NOMO-1 treated with dmso at 0.1 percent for 144 hours (cell line): ENCODE measurements around the gene AREL1.

Experiments
- DNase-seq: peaks from one replicate; lab custom pipeline; 2025; ENCODE audit not compliant: unreplicated experiment; lab: John Stamatoyannopoulos, UW

The AREL1 gene

DNA sequence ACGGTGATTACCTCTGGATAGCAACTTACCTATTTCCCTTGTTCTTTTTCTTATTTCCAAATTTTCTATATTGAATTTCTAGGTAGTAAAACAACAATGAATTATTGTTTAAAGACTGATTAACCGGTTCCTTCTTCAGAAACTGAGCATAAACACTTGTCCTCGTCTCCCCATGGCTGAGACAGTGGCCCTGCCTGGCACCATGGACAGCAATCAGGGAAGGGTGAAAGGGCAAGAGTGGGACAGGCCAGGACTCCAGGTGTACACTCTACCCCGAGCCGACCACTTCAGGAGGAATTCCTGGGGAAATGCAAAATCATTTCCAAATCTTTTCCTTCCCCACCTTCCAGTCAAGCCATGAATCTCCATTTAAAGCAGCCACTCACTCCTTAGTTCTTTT lies 52.0 kb downstream of the AREL1 start:
- no peak for DNase-seq

DNA sequence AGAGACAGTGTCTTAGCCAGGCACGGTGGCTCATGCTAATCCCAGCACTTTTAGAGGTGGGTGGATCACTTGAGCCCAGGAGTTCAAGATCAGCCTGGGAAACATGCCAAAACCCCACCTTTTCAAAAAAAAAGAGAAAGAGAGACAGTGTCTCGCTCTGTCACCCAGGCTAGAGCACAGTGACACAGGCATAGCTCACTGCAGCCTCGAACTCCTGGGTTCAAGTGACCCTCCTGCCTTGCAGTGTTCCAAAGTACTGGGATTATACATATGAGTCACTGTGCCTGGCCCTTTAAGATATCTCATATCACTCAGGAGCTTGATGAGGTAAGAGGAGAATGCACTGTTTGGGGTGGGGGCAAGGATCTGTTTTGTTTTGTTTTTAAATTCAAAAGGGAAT lies 52.7 kb downstream of the AREL1 start:
- no peak for DNase-seq

DNA sequence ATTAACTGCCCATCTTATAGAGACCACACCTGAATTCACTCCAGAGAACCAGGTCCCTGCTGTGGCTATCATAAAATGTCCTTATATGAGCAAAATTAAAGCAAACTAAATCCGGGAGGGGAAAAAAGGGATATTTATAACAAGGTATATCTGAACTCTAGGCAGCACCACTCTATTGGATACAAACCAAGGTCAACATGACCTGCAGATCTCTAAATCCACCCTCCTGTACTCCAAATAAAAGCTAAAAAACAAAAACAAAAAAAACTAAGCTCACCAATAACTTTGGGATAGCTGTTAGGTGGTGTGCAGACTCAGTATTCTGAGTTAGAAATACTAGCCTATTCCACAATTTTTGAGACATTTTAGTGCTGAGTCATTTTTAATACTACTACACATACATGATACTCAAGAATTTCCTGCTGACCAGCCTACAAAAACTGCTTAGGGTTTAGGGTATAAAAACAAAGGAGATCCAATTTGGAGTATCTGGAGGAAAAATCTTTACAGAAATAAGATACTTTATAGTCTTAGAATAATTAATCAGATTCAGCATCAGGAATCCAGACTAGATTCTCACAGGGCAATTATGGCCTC lies 54.2 kb downstream of the AREL1 start:
- no peak for DNase-seq

DNA sequence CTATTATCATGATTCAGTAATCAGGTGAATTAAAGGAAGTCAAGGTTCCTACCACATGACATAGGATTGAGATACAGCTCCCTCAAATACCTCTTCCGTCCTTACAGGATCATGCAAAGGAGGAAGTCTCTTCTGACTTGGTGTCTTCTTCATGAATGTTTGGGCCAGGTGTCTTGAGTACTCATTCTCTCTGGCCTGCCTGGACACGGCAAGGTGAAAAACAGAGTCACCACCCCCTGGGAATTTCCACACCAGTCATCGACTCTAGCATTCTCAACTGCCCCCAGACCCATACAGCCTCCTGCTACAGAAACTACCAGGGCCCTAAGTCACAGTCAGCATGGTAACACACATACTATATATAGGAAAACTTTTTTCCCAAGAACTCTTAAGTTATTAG lies 55.9 kb downstream of the AREL1 start:
- no peak for DNase-seq

DNA sequence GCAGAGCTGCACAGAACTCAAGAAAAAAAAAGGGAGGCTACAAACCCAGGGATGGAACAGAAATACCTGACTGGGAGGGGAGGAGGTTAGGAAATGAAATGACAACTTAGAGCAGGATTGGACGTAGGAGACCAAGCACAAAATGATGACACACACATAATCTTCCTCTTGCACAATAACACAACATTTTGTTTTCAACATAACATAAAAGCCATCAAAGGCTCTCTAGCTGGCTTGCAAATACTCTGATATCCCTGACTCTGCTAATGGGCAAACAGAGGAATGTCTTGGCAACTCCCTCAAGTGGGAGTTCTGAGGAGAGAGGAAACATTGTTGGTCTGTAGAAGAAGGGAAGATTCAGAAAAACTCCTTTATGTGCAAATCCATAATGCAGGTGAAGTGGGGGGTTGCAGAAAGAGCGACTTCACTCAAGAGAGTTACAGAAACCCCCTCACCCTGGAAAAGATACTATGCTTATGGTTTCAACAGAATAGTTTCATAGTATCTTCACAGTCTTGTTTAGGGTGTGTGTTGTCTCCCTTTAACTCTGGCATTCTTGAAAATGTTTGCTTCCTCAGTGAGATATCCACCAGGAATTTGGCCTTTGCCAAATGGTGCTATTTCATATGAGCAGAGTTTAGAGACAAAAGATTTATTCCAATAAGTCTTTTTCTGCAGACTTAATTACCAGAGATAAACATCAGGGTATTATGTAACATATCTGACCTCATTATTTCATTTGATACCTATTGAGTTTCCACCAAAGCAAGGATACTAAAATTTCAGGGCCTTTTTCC lies 57.1 kb downstream of the AREL1 start:
- no peak for DNase-seq

DNA sequence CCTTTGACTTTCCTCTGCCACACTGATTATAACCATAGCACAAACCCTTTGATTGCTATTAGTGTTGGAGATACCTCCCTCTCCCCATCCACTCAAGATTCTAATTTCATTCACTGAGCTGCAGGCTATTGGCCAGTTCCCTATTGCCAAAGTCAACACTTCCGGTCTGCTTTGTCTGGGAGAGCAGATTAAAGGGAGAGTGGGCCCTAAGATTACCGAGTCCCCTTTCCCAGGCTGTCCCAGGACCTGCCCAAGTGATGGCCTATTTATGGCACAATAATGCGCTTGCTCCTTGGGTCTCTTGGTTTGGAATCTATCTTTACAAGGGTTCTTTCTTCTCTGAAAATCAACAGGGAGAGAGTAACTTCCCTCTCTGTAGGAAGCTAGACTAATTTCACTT lies 57.9 kb downstream of the AREL1 start:
- DNase-seq: no peak

DNA sequence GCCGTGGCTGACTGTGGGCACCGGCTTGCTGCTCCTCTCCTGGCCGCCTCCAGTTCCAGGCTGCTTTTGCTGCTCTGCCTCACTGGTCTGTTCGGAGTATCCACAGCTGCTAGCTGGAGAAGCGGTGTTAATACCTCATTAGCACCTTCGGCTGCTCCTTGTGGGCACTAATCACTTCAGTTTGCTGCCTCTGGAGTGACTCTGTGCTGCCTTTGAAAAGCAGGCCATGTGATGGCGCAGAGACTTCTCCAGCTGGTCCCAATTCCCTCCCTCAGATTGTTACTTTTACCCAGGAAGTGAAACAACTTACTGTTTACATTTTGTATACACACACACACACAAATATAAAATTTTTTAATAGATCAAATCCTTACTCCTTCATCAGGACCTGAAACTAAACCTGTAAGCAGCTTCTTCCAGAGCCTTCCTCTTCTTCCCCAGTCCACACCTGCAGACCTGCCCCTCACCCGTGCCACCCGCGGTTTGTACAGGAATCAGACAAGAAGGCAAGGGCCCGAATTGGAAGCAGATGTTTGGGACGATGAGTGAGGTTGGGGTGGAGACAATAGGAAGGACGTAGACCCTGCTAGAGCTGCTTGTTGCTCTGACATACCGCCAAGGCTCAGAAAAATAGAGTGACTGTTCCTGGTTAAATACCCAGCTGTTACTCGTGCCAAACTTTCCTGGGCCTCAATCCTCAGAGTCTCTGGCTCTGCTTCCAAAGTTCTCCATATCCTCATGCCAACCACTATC lies 59.3 kb downstream of the AREL1 start:
- no peak for DNase-seq

DNA sequence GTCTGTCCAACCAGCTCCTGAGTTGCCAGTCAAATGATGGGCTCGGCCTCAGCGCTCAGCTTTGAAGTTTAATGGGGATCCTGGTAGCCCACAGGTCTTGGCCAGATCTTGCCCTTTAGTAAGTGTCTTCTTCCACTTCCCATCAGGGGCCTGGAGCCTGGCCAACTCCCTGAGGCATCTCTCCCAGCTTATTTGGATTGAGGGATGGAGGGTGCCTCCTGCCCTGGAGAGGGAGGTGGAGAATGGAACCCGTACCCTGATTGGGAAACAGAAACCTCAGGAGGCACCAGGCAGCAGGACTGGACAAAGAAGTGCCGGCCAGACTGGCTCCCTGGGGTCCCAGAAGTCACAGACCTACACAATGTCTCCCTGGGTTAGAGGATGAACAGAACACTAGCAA lies 60.3 kb downstream of the AREL1 start:
- DNase-seq: no peak

DNA sequence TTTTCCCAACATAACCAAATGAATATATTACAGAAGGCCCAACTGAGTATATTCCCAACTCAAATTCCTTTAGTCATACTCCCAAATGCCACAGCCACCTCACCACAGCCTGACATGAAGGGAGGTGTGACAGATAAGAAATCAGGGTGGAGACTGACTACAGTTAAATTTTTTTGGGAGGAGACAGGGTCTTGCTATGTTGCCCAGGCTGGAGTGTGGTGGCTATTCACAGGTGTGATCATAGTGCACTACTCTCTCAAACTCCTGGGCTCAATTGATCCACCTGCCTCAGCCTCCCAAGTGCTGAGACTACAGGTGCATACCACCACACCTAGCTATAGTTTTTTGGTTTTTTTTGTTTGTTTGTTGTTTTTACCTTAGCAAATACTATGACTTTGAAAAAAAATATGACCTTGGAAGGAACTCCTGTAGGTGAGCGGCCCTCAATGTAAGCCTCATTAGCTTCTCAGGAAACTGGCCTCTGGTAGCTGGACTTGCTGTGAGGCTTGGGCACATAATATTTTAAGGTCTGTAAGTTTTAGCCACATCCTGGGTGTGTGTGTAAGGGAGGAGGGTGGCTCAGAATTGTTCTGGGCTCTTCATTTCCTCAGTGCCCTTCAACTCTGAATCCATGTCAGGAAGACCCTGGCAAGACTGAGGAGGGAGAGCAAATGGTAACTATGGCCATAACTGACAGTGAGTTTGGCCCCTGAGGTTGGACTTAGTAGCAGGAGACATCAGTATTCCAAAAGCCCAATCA lies 61.8 kb downstream of the AREL1 start:
- no peak for DNase-seq

DNA sequence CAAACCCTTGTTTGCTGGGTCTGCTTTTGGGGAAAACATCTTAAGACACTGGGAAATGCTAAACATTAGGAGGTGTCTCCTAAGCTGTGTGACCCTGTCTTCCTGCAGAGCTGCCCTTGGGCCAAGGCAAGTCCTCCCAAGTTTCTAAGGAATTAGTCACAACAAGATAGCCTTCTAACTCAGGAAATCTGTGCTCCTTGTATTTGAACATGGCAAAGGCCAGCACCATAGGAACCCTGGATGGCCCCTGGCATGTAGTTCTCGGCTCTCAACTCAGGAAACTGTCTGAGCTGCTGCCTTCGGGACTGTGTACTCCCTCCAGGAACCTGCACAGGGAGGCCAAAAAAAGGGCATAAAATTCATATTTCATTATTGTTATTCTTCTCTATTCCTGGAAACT lies 63.2 kb downstream of the AREL1 start:
- DNase-seq: no peak

DNA sequence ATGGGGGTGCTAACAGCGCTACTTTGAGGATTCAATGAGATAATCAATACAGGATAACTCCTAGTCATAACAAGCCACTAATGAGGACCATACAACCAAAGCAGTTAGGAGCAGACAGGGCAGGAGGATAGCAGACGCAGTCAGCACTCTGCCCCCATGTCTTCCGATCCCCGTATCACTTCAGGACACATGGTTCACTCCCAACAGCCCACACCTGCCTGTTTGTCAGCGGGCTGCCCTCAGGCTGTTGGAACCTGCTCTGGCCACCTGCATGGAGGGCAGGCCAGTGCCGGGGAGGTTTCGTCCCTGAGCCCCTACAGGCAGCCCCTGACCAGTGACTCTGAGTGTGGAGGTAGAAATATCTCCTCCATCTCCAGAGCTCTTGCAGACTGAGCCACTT lies 63.7 kb downstream of the AREL1 start:
- DNase-seq: no peak

DNA sequence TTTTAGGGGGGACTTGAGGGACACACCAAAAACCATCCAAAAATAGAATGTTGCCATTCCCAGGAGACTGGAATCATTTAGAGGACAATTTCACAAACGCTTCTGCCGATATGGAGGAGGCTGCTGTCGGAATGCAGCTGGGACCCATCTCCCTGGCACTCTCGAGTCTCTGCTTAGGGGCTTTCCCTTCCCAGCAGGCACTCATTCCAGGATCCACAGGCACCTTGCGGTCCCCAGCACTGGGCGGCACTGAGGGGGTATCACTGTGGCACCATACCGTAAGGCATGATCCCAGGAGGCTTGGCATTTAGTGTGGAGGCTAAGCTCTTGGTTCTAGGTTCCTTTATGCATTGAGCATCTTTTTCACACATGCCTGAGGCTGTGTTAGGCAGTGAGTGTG lies 64.3 kb downstream of the AREL1 start:
- DNase-seq: no peak

DNA sequence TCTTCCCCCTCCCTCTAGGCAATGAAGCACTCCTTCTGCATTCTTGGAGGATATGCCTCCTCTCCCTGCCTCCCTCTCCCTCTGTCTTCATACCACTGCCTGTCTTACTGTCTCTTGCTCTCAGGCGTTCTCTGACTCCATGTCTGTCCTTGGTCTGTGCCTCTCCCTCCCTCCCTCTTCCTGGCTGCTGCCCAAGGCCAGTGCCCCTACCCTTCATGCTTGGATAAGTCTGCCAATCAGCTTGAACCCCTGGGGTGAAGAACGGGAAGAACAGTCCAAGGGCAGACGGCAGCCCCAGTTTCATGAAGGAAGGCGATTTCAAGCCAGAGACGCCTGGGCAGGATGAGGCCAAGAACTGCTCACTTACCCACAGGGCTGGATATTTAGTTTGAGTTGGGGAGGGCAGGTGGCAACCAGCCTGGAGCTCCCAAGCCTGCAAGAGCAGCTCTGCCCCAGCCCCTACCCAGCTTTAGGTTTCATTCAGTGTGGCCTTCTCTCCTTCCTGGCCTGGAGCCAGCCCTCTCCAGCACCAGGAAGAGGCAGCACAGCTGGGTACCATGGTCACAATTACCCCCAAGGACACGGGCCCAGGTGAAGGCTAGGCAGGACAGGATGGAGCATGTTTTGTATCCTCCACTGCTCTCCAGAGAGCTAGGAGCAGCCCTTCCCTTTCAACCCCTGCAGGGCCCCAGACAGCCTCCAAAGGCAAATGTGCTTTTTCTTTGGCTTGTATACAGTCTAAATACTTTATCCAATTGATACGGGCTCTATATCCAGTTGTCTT lies 65.0 kb downstream of the AREL1 start:
- no peak for DNase-seq

DNA sequence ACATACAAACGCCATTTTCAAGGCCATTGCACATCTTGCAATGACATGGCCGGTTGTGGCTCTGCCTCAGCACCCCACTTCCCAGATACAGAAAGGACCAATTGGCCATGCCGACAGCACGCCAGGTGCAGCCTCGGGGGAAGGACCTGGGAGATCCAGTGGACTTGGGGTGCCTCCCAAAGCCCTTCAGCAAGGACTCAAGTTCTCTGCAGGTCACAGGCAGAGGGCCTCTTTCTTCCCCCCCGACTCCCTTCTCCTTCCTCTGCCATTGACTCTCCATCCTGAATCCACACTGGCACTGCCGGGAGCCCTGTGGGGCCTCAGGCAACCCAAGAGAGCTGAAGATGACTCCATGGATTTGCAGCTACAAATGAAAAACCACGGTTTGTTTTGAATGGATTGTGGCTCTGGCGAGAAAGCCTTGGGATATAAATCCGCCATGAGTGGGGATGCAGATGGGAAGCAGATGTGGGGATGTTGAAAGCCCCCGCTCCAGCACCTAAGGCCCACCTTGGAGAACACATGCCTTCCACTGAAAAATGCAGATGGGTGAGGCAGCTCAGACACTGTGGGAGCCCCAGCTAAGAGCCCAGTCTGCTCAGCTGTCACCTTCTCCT lies 65.7 kb downstream of the AREL1 start:
- no peak for DNase-seq

DNA sequence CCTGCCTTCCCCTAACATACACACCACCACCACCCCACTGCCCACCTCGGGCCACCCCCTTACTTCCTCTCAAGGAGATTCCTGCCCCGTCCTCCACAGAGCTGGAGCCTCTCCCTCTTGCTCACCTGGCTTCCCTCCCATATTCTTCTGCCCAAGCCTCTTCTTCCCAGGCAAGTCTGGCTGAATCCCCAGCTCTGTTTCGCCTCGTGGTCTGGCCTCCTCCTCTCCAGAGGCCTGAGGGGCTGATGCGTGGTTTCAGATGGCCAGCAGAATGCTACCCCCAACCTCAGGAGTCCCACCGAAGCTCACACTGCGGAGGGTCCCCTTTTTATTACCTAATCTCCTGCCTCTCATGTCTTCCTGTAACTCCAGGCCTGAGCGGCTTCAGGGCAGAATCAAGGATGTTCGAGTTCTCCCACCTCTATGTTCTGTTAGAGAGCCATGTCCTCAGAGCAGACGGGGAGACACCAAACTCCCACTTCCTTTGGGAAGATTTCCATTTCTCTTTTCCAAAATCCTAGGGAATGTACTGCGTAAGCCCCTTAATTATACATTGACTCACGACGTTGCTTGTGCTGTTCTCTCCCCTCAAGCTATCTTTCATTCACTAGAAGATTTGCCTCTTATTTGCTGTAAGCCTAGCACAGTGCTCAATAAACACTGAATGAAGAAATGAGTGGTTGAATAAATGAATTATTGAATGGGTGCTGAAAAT lies 67.0 kb downstream of the AREL1 start:
- DNase-seq: no peak

DNA sequence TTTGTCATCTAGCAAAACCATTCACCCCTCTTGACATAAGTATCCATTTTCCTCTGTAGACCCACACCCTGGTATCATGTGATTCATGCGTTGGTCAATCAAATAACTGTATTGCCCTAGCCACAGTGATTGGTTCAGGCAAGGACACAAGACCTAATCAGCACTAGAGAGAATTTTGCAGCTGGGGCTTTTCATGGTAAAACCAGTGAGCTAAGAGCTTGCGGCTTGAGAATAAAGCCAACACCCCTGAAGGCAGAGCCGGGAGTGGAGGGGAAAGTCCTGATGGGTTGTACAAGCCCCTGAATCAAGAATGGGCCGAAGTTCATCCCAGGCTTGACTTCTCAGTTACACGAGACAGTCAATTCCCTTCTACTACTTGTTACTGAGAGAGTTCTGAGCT lies 67.6 kb downstream of the AREL1 start:
- DNase-seq: no peak

DNA sequence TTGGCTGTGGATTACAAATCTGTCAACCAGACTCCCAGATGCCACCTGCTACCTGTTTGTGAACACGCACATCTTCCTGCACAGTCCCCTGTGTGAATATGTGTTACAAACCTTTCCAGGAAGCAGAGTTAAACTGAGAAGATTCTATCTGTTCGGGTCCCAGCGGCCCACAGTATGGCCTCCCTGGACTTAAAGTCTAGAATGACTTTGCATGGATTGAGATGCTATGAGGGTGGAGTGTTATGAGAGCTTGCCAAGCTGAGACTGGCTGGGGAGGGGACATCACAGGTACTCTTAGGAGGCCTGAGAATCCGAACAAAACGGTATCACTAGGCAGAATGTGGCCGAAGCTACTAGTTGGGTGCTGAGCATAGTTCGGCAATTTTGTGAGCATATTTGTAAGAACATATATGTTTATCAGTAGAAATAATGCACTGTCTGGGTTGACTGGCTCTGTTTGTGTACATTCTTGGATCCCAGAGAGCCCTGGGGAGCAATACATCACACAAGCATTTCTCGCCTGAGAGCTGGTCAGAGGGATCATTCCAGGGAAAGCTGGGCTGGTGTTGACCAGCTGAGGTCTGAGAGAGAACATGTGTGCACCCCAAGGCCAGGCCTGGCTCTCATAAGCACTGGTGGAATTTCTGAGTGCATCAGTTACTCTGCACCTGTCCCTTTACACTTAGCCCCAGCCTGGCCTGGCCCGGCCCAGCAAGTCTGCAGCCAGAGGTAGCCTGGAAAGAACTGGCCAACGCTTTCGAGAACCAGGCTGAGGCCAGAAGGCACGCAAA lies 71.1 kb downstream of the AREL1 start:
- no peak for DNase-seq

DNA sequence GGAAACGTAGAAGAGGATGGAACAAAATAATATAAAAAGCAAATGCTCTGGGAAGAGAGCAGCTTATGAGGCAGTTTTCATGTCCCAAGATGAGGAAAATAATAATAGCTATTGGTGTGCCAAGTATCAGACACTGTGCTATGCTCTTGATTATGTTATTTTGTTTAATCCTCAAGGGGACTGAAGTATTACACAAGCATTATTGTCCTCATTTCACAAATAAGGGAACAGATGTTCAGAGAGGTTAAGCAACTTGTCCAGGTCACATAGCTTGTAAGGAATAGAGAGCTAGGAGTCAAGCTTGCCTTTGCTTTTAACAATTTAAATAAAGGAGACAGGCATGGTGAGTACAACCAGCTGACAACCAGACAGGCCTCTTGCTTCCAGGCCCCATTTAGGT lies 73.9 kb downstream of the AREL1 start:
- DNase-seq: no peak

DNA sequence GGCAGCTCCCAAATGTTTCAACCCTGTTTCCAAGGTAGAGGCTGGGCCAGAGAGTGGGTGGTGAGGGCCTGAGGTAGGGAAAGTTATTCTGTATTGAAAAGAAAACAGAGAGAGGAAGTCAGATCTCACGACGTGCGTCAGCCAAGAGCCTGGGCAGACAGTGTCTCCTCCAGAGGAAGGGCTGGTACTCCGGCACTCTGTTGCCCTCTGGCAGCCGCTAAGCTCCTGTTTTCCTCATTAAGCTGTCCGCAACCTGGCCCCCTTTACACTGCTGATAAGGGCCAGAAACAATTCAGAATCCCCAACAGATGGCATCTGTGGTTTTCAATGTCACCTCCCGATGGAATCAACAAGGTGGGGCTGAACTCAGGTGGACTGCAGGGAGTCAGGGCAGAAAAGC lies 74.8 kb downstream of the AREL1 start:
- no peak for DNase-seq
